Omental fat pad (tissue), 4 donors: ENCODE results near the gene HARS2. TPM values are rescaled to one million over a fixed set of nuclear protein-coding genes. Genes with fewer than 3 reads are reported as not detected.
"Not testable (repeated sequence)": the region's sequence is repeated elsewhere in the genome, so short reads cannot be mapped to it uniquely, and the experiment has no call there.

Source experiments
- ATAC-seq: fragments of 150-250 bp; one replicate; pipeline ENCODE4 v1.9.1; 2016; ENCODE audit warnings: mild to moderate bottlenecking, moderate library complexity; ENCODE audit not compliant: low FRiP score
- DNase-seq: peaks from one replicate; pipeline ENCODE4 v3.0.0-alpha.2; 2019; ENCODE audit warnings: low spot score
- CTCF ChIP-seq, 3 donors: fragments of 450-650 bp; IDR thresholded peaks; one replicate each; pipeline ENCODE4 v1.5.1; 2016 to 2017; ENCODE audit warnings: antibody characterized with exemption in 3 of 3, mild to moderate bottlenecking in 3 of 3, moderate library complexity in 2 of 3
- total RNA-seq, 4 donors: library from RNA; depleted of rRNA; stranded (reverse); fragments of >200 nt; gene quantifications; one replicate each; pipeline ENCODE4 v1.1.0, GENCODE V29; 2016

Gene HARS2
- total RNA-seq, 4 donors from 2014 or later, result 11.9 to 30.9 (median 20.6) TPM

GRCh38 chr5:140664359-140665119 is 26.7 kb upstream of the HARS2 start, which contains the start of gene WDR55:
Gene WDR55, plus strand, starts transcription at chr5:140664904. Its CDS starts 9 bp downstream, at chr5:140664913.
- no peak for TF ChIP-seq CTCF (IDR thresholded peaks at IDR 0.05)
- peak; percentile 89 for DNase-seq
- peak; percentile 98 for ATAC-seq

- DNase-seq, ATAC-seq: not testable (repeated sequence)
Measured at GRCh38 chr5:140671035-140671434, 20.2 kb upstream of the HARS2 start.

- ATAC-seq (no peak), DNase-seq (no peak)
- TF ChIP-seq CTCF (IDR thresholded peaks at IDR 0.05), result no peak
Measured at GRCh38 chr5:140671472-140672125, 19.7 kb upstream of the HARS2 start.

GRCh38 chr5:140672455-140673186 is 18.6 kb upstream of the HARS2 start:
- ATAC-seq, result peak; percentile 34
- no peak for DNase-seq
- TF ChIP-seq CTCF (IDR thresholded peaks at IDR 0.05), result no peak

GRCh38 chr5:140673187-140673976 is 17.9 kb upstream of the HARS2 start, which contains the start of gene DND1:
Gene DND1, minus strand, starts transcription at chr5:140673576. Its CDS starts 34 bp downstream, at chr5:140673542.
- DNase-seq (no peak), ATAC-seq (no peak)
- TF ChIP-seq CTCF (IDR thresholded peaks at IDR 0.05), result no peak

- TF ChIP-seq CTCF (IDR thresholded peaks at IDR 0.05), result no peak
- DNase-seq (no peak), ATAC-seq (no peak)
Measured at GRCh38 chr5:140674211-140674610, 17.0 kb upstream of the HARS2 start.
